Activated CD4-positive, alpha-beta T cell treated with anti-CD3 and anti-CD28 coated beads for 36 hours (primary cell): ENCODE data around the gene HOXC6. TPM values are rescaled to one million over a fixed set of nuclear protein-coding genes. Genes with fewer than 3 reads are reported as not detected.
A peak's percentile ranks its signal among the peaks of the same experiment; 100 is the strongest.

Source experiments
- ATAC-seq: fragments of 200-7000 bp; cut with Tn5 transposase; one replicate; pipeline ENCODE4 v1.10.0; 2021; ENCODE audit warnings: mild to moderate bottlenecking, moderate library complexity
- CTCF ChIA-PET: fragments of 350-600 bp; sonication (Branson Sonifier 250); formaldehyde crosslinking; loops from one replicate; lab custom pipeline; 2021; ENCODE audit warnings: antibody characterized with exemption; lab: Charles Lee
- POLR2A ChIA-PET: fragments of 350-600 bp; sonication (Branson Sonifier 250); formaldehyde crosslinking; loops from one replicate; lab custom pipeline; 2021; ENCODE audit warnings: antibody characterized with exemption, inconsistent platforms; lab: Charles Lee
- DNase-seq: peaks from one replicate; pipeline ENCODE4 v3.0.0-alpha.2; 2020
- H3K27ac Mint-ChIP-seq: one replicate; pipeline ENCODE4 v1.8.0; 2021; ENCODE audit warnings: mixed read lengths
- H3K27me3 Mint-ChIP-seq: one replicate; pipeline ENCODE4 v1.8.0; 2021; ENCODE audit warnings: mixed read lengths
- H3K36me3 Mint-ChIP-seq: one replicate; pipeline ENCODE4 v1.8.0; 2021; ENCODE audit warnings: low read depth, mixed read lengths
- H3K4me1 Mint-ChIP-seq: one replicate; pipeline ENCODE4 v1.8.0; 2021; ENCODE audit warnings: mixed read lengths
- H3K4me3 Mint-ChIP-seq: one replicate; pipeline ENCODE4 v1.8.0; 2021; ENCODE audit warnings: mild to moderate bottlenecking, moderate library complexity, mixed read lengths
- H3K9me3 Mint-ChIP-seq: one replicate; pipeline ENCODE4 v1.8.0; 2021; ENCODE audit warnings: low read depth, mixed read lengths
- intact Hi-C, 2 experiments: fragments of 100-400 bp; cut with DNase I in 1 of 2; cut with micrococcal nuclease in 1 of 2; formaldehyde crosslinking; loops; one replicate each; pipeline versions ENCODE4 v1.14.2 to v1.15.1; 2022 to 2024; cut with DNase I, micrococcal nuclease
- total RNA-seq, 2 experiments: library from RNA; stranded (reverse); gene quantifications; one replicate each; pipeline ENCODE4 v1.2.3, GENCODE V29; 2021

Gene HOXC6
- total RNA-seq, 2 experiments from 2014 or later, result not detected

DNA sequence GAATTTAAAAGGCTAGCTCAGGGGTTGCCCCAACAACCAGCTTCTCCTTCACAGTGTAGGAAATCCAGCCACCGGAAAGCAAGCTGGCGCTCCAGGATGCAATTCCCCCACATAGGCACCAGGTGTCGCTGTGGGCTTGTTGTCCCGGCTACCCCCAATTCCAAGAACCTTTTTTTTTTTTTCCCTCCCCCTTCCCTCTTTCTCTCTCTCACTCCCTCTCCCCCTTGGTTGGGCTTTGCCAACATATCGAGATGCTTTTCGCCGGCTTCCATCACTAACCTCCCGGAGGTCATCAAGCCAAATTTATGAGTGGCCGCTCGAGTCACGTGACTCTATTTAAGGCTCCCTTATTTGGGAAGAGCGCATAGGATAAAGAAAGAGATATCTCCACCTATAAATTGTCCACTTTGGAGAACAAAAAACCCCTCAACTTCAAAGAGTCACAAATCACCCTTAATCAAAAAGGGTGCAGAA lies 4.4 kb downstream of the HOXC6 start, which contains the start of gene HOXC5:
HOXC5 (plus strand) TSS at position 424 of the 474 bp plus-strand sequence. CDS start 73 bp downstream, outside the sequence.
- peak; percentile 36 for ATAC-seq
- intact Hi-C loops, result loop anchor here (1.0 to 2.0 kb wide), 3 partner anchors 26 to 168 kb away; no protein-coding TSS in a partner anchor
- Mint-ChIP-seq H3K36me3 (no peaks in the 10 kb centered on the region), H3K27me3 (peaks cover 64% of the 10 kb centered on the region), H3K27ac (no peak within 1 kb of the TSS), H3K9me3 (peaks cover 3% of the 10 kb centered on the region), H3K4me1 (peaks cover 25% of the 10 kb centered on the region), H3K4me3 (peak within 1 kb of the TSS; percentile 28)
- ChIA-PET POLR2A (interaction anchor here (0.6 to 0.9 kb wide), 2 partner anchors 141 to 825 kb away, joined by 3 to 5 read pairs; partner anchors contain the start of gene ITGB7), CTCF (interaction anchor here (0.5 to 4.3 kb wide), 45 partner anchors 9 to 387 kb away, joined by 3 to 72 read pairs (median 5); partner anchors contain the start of genes HOXC10, HOXC12, HOXC4 and HOXC8)
- peak; percentile 81 for DNase-seq

DNA sequence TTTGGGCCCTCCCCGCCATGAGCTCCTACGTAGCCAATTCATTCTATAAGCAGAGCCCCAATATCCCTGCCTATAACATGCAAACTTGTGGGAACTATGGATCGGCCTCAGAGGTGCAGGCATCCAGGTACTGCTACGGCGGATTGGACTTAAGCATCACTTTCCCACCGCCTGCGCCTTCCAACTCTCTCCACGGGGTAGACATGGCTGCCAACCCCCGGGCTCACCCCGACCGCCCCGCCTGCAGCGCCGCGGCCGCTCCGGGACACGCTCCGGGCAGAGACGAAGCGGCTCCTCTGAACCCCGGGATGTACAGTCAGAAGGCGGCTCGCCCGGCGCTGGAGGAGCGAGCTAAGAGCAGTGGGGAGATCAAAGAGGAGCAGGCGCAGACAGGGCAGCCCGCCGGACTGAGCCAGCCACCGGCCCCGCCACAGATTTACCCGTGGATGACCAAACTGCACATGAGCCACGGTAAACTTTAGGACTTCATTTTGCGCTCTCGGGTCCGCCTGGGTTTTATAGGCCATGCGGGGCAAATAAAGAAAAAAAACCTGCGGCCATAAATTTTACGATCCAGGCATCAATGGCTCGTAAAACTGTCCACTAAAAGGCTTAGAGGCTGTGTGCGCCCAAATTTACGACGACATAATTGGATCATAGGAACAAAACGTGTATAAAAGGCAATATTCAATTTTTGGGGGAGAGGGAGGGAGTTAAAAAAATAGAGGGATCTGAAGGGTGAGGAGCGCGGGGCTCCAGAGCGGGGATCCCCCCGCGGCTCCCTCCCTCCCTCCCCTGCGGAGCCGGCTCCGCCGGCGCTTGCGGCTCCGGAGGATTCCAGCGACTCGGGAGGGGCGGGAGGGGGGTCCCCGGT lies 5.1 kb downstream of the HOXC6 start:
- intact Hi-C loops, result loop anchor here in 1 of 2 experiments (2.0 kb wide), 1 partner anchor 167 kb away; no protein-coding TSS in a partner anchor
- Mint-ChIP-seq H3K4me3 (no peak overlapping the region), H3K27me3 (peaks cover 63% of the 10 kb centered on the region), H3K9me3 (peaks cover 3% of the 10 kb centered on the region), H3K36me3 (no peaks in the 10 kb centered on the region), H3K27ac (no peak overlapping the region), H3K4me1 (peaks cover 25% of the 10 kb centered on the region)
- DNase-seq (no peak), ATAC-seq (peak; percentile 8)
- ChIA-PET POLR2A (interaction anchor here (0.9 kb wide), 1 partner anchor 140 kb away, joined by 5 read pairs; no protein-coding TSS in a partner anchor), CTCF (interaction anchor here (0.5 to 4.3 kb wide), 33 partner anchors 11 to 225 kb away, joined by 3 to 72 read pairs (median 6); partner anchors contain the start of genes HOXC10, HOXC12, HOXC4 and HOXC8)

GRCh38 chr12:54033980-54034784 lies 5.9 kb downstream of the HOXC6 start:
- H3K4me1 Mint-ChIP-seq, result peaks cover 21% of the 10 kb centered on the region
- CTCF ChIA-PET, result interaction anchor here (0.6 to 2.2 kb wide), 6 partner anchors 11 to 287 kb away, joined by 3 to 25 read pairs (median 4); no protein-coding TSS in a partner anchor
- POLR2A ChIA-PET, result no interaction called here
- H3K9me3 Mint-ChIP-seq, result peaks cover 3% of the 10 kb centered on the region
- peak overlapping the region; percentile 35 for H3K4me3 Mint-ChIP-seq
- no peaks in the 10 kb centered on the region for H3K36me3 Mint-ChIP-seq
- intact Hi-C loops, result loop anchor here in 1 of 2 experiments (2.0 kb wide), 2 partner anchors 105 to 167 kb away; no protein-coding TSS in a partner anchor
- no peak overlapping the region for H3K27ac Mint-ChIP-seq
- ATAC-seq (no peak), DNase-seq (no peak)
- peaks cover 66% of the 10 kb centered on the region for H3K27me3 Mint-ChIP-seq

DNA sequence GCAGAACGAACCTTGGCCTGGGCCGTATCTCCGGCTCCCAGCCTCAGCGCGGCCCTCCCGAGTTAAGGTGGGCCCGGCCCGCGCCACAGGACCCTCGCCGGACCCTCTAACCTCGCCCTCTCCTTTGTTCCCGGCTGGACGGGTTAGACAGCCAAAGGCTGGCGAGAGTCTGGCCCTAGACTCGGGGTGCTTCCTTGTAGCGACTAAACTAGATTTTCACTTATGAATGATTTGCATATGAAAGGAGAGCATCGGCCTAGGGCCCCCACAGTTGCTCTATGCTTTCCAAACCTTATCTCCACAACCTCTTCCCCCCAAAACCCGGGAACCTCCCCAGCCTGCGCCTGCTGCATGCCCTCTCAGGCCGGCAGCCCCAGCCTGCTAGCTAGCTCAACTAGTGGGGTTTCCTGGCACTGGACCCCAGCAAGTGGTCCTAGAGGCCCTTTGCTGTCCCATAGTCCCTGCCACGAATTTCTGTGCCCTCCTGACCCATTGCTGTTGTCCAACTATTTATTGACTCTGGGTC lies 6.6 kb downstream of the HOXC6 start:
- peaks cover 16% of the 10 kb centered on the region for H3K4me1 Mint-ChIP-seq
- peaks cover 3% of the 10 kb centered on the region for H3K9me3 Mint-ChIP-seq
- DNase-seq, result no peak
- no peaks in the 10 kb centered on the region for H3K36me3 Mint-ChIP-seq
- H3K27ac Mint-ChIP-seq, result no peak overlapping the region
- no peak for ATAC-seq
- peaks cover 67% of the 10 kb centered on the region for H3K27me3 Mint-ChIP-seq
- intact Hi-C loops, result loop anchor here in 1 of 2 experiments (2.0 kb wide), 1 partner anchor 104 kb away; no protein-coding TSS in a partner anchor
- peak overlapping the region; percentile 18 for H3K4me3 Mint-ChIP-seq
- ChIA-PET CTCF (interaction anchor here (0.6 to 1.5 kb wide), 7 partner anchors 10 to 288 kb away, joined by 3 to 5 read pairs (median 4); no protein-coding TSS in a partner anchor), POLR2A (no interaction called here)

DNA sequence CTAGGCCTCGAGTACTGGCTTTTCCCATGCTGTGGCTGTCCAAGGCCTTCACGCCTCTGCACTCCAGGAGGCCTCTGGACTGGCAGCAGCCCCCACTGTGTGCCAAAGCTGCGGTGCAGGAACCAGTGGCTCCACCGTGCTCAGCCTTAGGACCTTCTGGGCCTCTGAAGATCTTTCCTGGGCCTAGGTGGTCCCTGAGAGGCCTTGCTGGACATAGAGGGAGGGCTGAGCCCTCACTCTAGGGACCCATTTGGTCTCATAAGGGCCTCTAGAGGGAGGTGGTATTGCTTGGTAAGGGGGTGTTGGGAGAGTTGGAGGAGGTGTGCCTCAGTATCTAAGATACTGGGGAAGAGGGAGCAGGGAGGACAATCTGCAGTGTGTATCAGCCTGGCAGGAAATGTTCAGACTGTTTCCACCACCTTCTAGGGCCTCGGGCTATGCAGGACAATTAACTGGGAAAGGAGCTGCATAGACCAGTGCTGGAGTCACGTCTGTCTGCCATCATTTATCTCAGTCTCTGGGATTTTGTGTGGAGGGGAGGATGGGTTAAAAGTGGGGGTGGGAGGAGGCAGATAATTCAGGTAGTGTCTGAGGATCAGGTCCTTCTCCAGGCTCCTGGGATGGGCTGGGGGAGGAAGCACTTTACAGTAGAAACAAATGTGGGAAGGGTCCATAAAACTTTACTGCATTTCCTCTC lies 7.5 kb downstream of the HOXC6 start:
- DNase-seq, result no peak

DNA sequence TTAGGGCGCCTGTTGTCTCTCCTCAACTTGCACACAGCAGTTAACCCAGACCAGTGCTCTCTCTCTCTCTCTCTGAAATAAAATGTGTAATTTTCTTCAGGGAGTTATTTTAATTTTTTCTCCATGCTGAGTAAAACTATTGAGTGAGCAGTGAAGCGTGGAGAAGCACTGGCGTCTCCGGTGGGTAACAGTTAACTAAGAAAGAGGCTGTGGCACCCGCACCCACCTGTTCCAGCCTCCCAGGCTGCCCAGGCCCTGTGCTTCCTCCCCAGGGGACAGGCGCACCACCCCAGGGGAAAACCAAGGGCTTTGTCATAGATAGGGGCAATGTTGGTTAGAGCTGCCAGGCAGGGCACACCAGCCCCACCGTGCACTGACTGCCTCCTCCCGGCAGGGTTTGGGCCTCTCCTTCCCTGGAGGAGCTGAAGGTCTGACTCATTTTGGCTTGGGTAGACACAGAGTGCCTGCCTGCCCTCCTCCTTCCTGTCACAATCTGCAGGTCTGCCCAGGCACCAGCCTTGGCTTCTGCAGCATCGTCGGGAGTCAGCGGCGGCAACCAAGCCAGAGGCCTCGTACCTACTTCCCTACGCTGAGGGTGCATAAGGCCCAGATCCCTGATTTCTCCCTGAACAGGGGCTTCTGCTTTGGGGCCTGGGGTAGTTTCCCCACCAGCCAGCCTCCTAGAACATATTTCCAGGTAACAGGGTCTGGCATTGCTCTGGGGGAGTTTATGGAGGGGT lies 8.6 kb downstream of the HOXC6 start:
- DNase-seq (no peak), ATAC-seq (peak; percentile 52)
- POLR2A ChIA-PET, result no interaction called here
- H3K4me1 Mint-ChIP-seq, result peaks cover 12% of the 10 kb centered on the region
- H3K36me3 Mint-ChIP-seq, result no peaks in the 10 kb centered on the region
- peaks cover 3% of the 10 kb centered on the region for H3K9me3 Mint-ChIP-seq
- CTCF ChIA-PET, result no interaction called here
- no peak overlapping the region for H3K4me3 Mint-ChIP-seq
- no peak overlapping the region for H3K27ac Mint-ChIP-seq
- intact Hi-C loops, result no loop called here
- H3K27me3 Mint-ChIP-seq, result peaks cover 68% of the 10 kb centered on the region

More for the DNA sequence above, 7.5 kb downstream of the HOXC6 start:
- ChIA-PET POLR2A (no interaction called here), CTCF (interaction anchor here (0.6 to 1.5 kb wide), 4 partner anchors 9 to 100 kb away, joined by 3 to 5 read pairs (median 4); no protein-coding TSS in a partner anchor)
- intact Hi-C loops, result loop anchor here in 1 of 2 experiments (2.0 kb wide), 1 partner anchor 103 kb away; no protein-coding TSS in a partner anchor
- Mint-ChIP-seq H3K36me3 (no peaks in the 10 kb centered on the region), H3K9me3 (peaks cover 3% of the 10 kb centered on the region), H3K27me3 (peaks cover 70% of the 10 kb centered on the region), H3K4me1 (peaks cover 12% of the 10 kb centered on the region), H3K27ac (no peak overlapping the region), H3K4me3 (no peak overlapping the region)
- no peak for ATAC-seq

GRCh38 chr12:54037360-54038283 lies 9.4 kb downstream of the HOXC6 start:
- no peaks in the 10 kb centered on the region for H3K36me3 Mint-ChIP-seq
- no peak overlapping the region for H3K4me3 Mint-ChIP-seq
- ATAC-seq (no peak), DNase-seq (no peak)
- H3K27me3 Mint-ChIP-seq, result peaks cover 64% of the 10 kb centered on the region
- intact Hi-C loops, result no loop called here
- peaks cover 12% of the 10 kb centered on the region for H3K4me1 Mint-ChIP-seq
- no peak overlapping the region for H3K27ac Mint-ChIP-seq
- peaks cover 2% of the 10 kb centered on the region for H3K9me3 Mint-ChIP-seq
- ChIA-PET POLR2A (no interaction called here), CTCF (interaction anchor here (0.7 to 1.2 kb wide), 4 partner anchors 28 to 362 kb away, joined by 3 to 4 read pairs (median 3); partner anchors contain the start of gene HOXC8)

DNA sequence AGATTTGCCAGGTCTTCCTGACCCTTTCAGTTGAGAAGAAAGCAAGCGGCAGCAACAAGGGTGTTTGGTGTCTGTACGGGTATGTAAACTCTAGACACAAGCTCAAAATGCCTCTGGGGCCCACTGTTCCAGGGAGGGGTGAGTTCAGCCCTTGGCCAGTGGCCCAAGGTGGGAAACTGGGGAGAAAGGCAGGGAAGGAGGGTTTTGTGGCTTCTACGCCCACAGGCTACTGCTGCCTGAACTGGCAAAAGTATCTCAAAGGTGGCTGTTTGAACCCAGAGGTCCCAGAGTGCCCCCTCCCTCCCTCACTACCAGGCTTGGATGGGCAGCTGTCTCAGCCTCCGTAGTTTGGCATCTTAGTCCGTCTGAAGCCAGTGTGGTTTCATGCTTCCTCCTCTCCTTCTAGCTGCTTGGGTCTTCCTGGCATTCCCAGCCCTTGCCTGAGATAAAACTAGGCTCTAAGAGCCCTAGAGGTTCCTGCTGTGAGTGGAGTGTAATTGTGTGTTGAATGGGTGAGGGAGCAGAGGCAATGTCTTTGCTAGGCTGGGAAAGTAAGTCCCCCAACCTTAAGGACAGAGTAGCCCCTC lies 10.1 kb downstream of the HOXC6 start:
- no peaks in the 10 kb centered on the region for H3K36me3 Mint-ChIP-seq
- H3K27ac Mint-ChIP-seq, result no peak overlapping the region
- DNase-seq, result no peak
- no peak overlapping the region for H3K4me3 Mint-ChIP-seq
- no peaks in the 10 kb centered on the region for H3K9me3 Mint-ChIP-seq
- no peak for ATAC-seq
- intact Hi-C loops, result no loop called here
- H3K27me3 Mint-ChIP-seq, result peaks cover 61% of the 10 kb centered on the region
- ChIA-PET CTCF (interaction anchor here (0.7 to 1.2 kb wide), 4 partner anchors 29 to 361 kb away, joined by 3 to 4 read pairs (median 3); partner anchors contain the start of gene HOXC8), POLR2A (no interaction called here)
- peaks cover 8% of the 10 kb centered on the region for H3K4me1 Mint-ChIP-seq
